B cell (primary cell): ENCODE results near the gene MST1. TPM values are rescaled to one million over a fixed set of nuclear protein-coding genes. Genes with fewer than 3 reads are reported as not detected.

ENCODE experiments used
- ATAC-seq: fragments of 200-7000 bp; cut with Tn5 transposase; one replicate; pipeline ENCODE4 v1.10.0; 2021; ENCODE audit warnings: low read depth, mild to moderate bottlenecking, moderate number of reproducible peaks, moderate library complexity
- CTCF ChIA-PET: fragments of 350-600 bp; sonication (Branson Sonifier 250); formaldehyde crosslinking; loops from one replicate; lab custom pipeline; 2021; ENCODE audit warnings: antibody characterized with exemption, inconsistent platforms; lab: Charles Lee
- POLR2A ChIA-PET: fragments of 350-600 bp; sonication (Branson Sonifier 250); formaldehyde crosslinking; loops from one replicate; lab custom pipeline; 2021; ENCODE audit warnings: antibody characterized with exemption; lab: Charles Lee
- DNase-seq: peaks from one replicate; pipeline ENCODE4 v3.0.0; 2013
- H2AFZ ChIP-seq: 2 replicates; pipeline ENCODE4 v1.6.1; 2012; ENCODE audit warnings: mild to moderate bottlenecking, low read depth, low read length; ENCODE audit not compliant: insufficient read depth, poor library complexity, severe bottlenecking
- H3K27ac ChIP-seq, 2 donors: 1 replicate in 1 of 2; 2 replicates in 1 of 2; pipeline ENCODE4 v1.5.1; 2012 to 2013; ENCODE audit warnings: low read length in 2 of 2, mild to moderate bottlenecking in 2 of 2, moderate library complexity in 1 of 2
- H3K27me3 ChIP-seq, 4 experiments: fragments of 200-600 bp in 1 of 4; sonication (generic) in 1 of 4; replicated peaks in 1 of 4; 1 replicate in 2 of 4; 2 replicates in 2 of 4; pipeline versions ENCODE4 v1.6.1 to v1.7.0; 2013 to 2016; ENCODE audit warnings: low read length in 3 of 4, mild to moderate bottlenecking in 2 of 4, mixed read lengths in 1 of 4, moderate library complexity in 1 of 4; ENCODE audit not compliant: insufficient read depth in 4 of 4, control insufficient read depth in 3 of 4; ENCODE audit errors: control extremely low read depth in 1 of 4
- H3K36me3 ChIP-seq, 2 experiments: replicated peaks in 1 of 2; 1 replicate in 1 of 2; 2 replicates in 1 of 2; pipeline versions ENCODE4 v1.6.1 to v1.7.1; 2013; ENCODE audit warnings: low read length in 1 of 2; ENCODE audit not compliant: insufficient read depth in 2 of 2, control insufficient read depth in 1 of 2; ENCODE audit errors: control extremely low read depth in 1 of 2, extremely low read depth in 1 of 2
- H3K4me1 ChIP-seq, 2 donors: fragments of 200-600 bp in 1 of 2; sonication (generic) in 1 of 2; 1 replicate in 1 of 2; 2 replicates in 1 of 2; pipeline versions ENCODE4 v1.5.1 to v1.6.1; 2013 to 2017; ENCODE audit warnings: low read length in 2 of 2; ENCODE audit not compliant: control insufficient read depth in 2 of 2, insufficient read depth in 2 of 2
- H3K4me2 ChIP-seq: replicated peaks from 2 replicates; pipeline ENCODE3; 2012; ENCODE audit warnings: mild to moderate bottlenecking, low read depth, low read length; ENCODE audit not compliant: poor library complexity, severe bottlenecking
- H3K4me3 ChIP-seq, 5 experiments: fragments of 200-600 bp in 1 of 5; sonication (generic) in 1 of 5; 1 replicate in 3 of 5; 2 replicates in 2 of 5; pipeline versions ENCODE4 v1.5.1 to v1.7.0; 2011 to 2016; ENCODE audit warnings: low read length in 4 of 5, mild to moderate bottlenecking in 4 of 5, low read depth in 2 of 5, control low read depth in 1 of 5, moderate library complexity in 1 of 5; ENCODE audit not compliant: insufficient read depth in 1 of 5; ENCODE audit errors: control extremely low read depth in 1 of 5, extremely low read depth in 1 of 5
- H3K79me2 ChIP-seq: fragments of 200-600 bp; sonication (generic); one replicate; pipeline ENCODE4 v1.6.0; 2016; ENCODE audit warnings: low read length; ENCODE audit not compliant: control insufficient read depth, insufficient read depth
- H3K9ac ChIP-seq: fragments of 200-600 bp; sonication (generic); 2 replicates; pipeline ENCODE4 v1.6.1; 2017; ENCODE audit warnings: mild to moderate bottlenecking, low read length, moderate library complexity
- H3K9me3 ChIP-seq, 3 donors: one replicate each; pipeline versions ENCODE4 v1.6.1 to v1.7.1; 2013; ENCODE audit warnings: low read length in 2 of 3; ENCODE audit not compliant: control insufficient read depth in 2 of 3, insufficient read depth in 1 of 3; ENCODE audit errors: control extremely low read depth in 1 of 3
- H4K20me1 ChIP-seq: 2 replicates; pipeline ENCODE4 v1.6.0; 2012; ENCODE audit warnings: mild to moderate bottlenecking, low read length; ENCODE audit not compliant: insufficient read depth, control insufficient read depth, poor library complexity, severe bottlenecking
- H3K27ac Mint-ChIP-seq: one replicate; pipeline ENCODE4 v1.8.0; 2021; ENCODE audit warnings: mixed read lengths
- H3K27me3 Mint-ChIP-seq: one replicate; pipeline ENCODE4 v1.8.0; 2021; ENCODE audit warnings: mixed read lengths
- H3K4me1 Mint-ChIP-seq: one replicate; pipeline ENCODE4 v1.8.0; 2021; ENCODE audit warnings: mixed read lengths
- H3K4me3 Mint-ChIP-seq: one replicate; pipeline ENCODE4 v1.8.0; 2021; ENCODE audit warnings: mixed read lengths
- H3K9me3 Mint-ChIP-seq: one replicate; pipeline ENCODE4 v1.8.0; 2022; ENCODE audit warnings: mixed read lengths; ENCODE audit not compliant: insufficient read depth
- EZH2 ChIP-seq: IDR thresholded peaks from 2 replicates; pipeline ENCODE4 v1.6.1; 2012; ENCODE audit warnings: borderline replicate concordance, low read depth, mild to moderate bottlenecking, moderate library complexity, low read length; ENCODE audit not compliant: insufficient read depth, poor library complexity, severe bottlenecking
- WGBS: methylation state at CpG from one replicate; pipeline ENCODE4 v1.1.5; 2013; ENCODE audit warnings: missing lambda C conversion rate; ENCODE audit not compliant: insufficient coverage; 5-methylcytosine and 5-hydroxymethylcytosine counted together
- intact Hi-C: fragments of 100-400 bp; cut with micrococcal nuclease; formaldehyde crosslinking; loops from one replicate; pipeline ENCODE4 v1.10.0; 2022
- polyA plus RNA-seq: library from polyadenylated mRNA; depleted of rRNA; stranded (reverse); fragments of >200 nt; gene quantifications from 2 replicates; pipeline ENCODE4 v1.2.3, GENCODE V29; 2012
- total RNA-seq, 2 donors: library from RNA; stranded (reverse); fragments of 120-200 nt in 1 of 2; gene quantifications; 1 replicate in 1 of 2; 2 replicates in 1 of 2; pipeline versions ENCODE4 v1.2.3 to v1.2.4, GENCODE V29; 2013 to 2022
- TF ChIP-seq, protein P1 (sequence below): fragments of 200-600 bp; IDR thresholded peaks from one replicate; pipeline ENCODE4 v1.8.0; 2022; ENCODE audit warnings: antibody characterized with exemption, mild to moderate bottlenecking

MST1 gene
- total and polyA plus RNA-seq, 2 donors (not counting 1 experiment from before 2014, with no cell fraction given): 14.5 to 26.4 TPM

DNA sequence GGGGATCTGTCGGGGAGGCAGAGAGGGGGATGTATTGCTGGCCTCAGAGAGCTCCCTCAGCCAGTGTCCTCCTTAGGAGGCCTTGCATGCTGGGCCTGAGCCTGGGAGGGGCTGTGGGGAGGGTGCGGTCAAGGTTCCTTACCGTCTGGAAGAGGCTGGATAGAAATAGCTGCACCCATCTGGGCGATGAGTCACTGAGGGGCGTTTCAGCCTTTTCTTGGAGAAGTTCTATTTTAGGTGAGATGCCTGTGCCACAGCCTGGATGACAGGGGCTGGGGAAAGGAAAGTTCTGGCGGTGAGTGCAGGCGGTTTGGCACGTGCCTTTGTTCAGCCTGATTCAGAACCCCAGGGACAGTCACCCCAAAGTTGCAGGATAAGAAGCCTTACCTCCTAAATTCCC, 50.8 kb downstream of the MST1 start:
- Histone ChIP-seq H3K4me3 (no peak overlapping the region), H3K27me3 (no peaks in the 10 kb centered on the region), H3K36me3 (no peaks in the 10 kb centered on the region), H3K27ac (no peak overlapping the region), H3K4me2 (no peak overlapping the region), H3K9ac (no peak overlapping the region), H3K9me3 (no peaks in the 10 kb centered on the region), H2AFZ (no peak overlapping the region), H4K20me1 (no peaks in the 10 kb centered on the region), H3K4me1 (no peaks in the 10 kb centered on the region), H3K79me2 (no peaks in the 10 kb centered on the region)
- H3K27me3 Mint-ChIP-seq: peaks cover 4% of the 10 kb centered on the region
- ATAC-seq: no peak
- H3K4me1 Mint-ChIP-seq: no peaks in the 10 kb centered on the region
- TF ChIP-seq EZH2: no peak
- TF ChIP-seq, protein P1, sequence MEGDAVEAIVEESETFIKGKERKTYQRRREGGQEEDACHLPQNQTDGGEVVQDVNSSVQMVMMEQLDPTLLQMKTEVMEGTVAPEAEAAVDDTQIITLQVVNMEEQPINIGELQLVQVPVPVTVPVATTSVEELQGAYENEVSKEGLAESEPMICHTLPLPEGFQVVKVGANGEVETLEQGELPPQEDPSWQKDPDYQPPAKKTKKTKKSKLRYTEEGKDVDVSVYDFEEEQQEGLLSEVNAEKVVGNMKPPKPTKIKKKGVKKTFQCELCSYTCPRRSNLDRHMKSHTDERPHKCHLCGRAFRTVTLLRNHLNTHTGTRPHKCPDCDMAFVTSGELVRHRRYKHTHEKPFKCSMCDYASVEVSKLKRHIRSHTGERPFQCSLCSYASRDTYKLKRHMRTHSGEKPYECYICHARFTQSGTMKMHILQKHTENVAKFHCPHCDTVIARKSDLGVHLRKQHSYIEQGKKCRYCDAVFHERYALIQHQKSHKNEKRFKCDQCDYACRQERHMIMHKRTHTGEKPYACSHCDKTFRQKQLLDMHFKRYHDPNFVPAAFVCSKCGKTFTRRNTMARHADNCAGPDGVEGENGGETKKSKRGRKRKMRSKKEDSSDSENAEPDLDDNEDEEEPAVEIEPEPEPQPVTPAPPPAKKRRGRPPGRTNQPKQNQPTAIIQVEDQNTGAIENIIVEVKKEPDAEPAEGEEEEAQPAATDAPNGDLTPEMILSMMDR: no peak
- no peak overlapping the region for H3K27ac Mint-ChIP-seq
- H3K9me3 Mint-ChIP-seq: no peaks in the 10 kb centered on the region
- H3K4me3 Mint-ChIP-seq: no peak overlapping the region
- DNase-seq: no peak
- ChIA-PET CTCF (no interaction called here), POLR2A (no interaction called here)
- intact Hi-C loops: no loop called here
- WGBS: 78% methylated on average over 6 of the region's 8 CpGs

- intact Hi-C loops: no loop called here
- no peak for ATAC-seq
- Mint-ChIP-seq H3K4me1 (no peaks in the 10 kb centered on the region), H3K4me3 (no peak overlapping the region), H3K27ac (no peak overlapping the region), H3K9me3 (no peaks in the 10 kb centered on the region), H3K27me3 (peaks cover 5% of the 10 kb centered on the region)
- no peak overlapping the region for H3K9ac ChIP-seq
- H3K27ac ChIP-seq: no peak overlapping the region
- no peaks in the 10 kb centered on the region for H3K4me1 ChIP-seq
- no peak overlapping the region for H3K4me2 ChIP-seq
- 63% methylated on average over 6 of the region's 7 CpGs for WGBS
- no peaks in the 10 kb centered on the region for H3K9me3 ChIP-seq
- DNase-seq: no peak
- H2AFZ ChIP-seq: no peak overlapping the region
- ChIA-PET CTCF (no interaction called here), POLR2A (no interaction called here)
- H3K79me2 ChIP-seq: no peaks in the 10 kb centered on the region
- H3K36me3 ChIP-seq: no peaks in the 10 kb centered on the region
- no peaks in the 10 kb centered on the region for H4K20me1 ChIP-seq
- no peak overlapping the region for H3K4me3 ChIP-seq
- TF ChIP-seq, protein P1: no peak
- no peak for TF ChIP-seq EZH2
- peaks cover 0 to 5% (median 0%) of the 10 kb centered on the region in 4 experiments for H3K27me3 ChIP-seq
These were observed 52.2 kb downstream of the MST1 start for GRCh38 chr3:49636883-49637609.
